ENCODE measurements around the gene MDN1.

The MDN1 gene

DNA sequence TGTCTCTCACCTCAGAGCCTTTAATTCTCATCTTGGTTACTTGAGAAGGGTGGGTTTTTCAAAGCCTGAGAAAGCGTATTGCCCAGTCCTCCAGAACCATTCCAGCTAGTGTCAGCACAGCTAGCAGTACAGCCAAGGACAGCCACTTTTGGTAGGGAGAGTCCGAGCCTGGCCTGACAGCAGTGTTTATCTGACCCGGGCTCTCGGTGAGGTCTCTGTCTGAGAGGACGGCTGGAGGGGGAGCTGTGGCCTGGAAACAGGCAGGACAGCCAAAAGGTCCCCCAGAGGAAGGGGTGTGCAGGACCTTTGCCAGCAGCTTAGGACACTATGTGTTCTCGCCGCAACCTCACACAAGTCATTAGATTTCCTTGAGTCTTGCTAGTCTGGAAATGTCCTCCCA, 219.9 kb downstream of the MDN1 start:
- DNase-seq (ENCODE audit: low read depth), result no peak

GRCh38 chr6:89597988-89598387, 221.6 kb downstream of the MDN1 start:
- DNase-seq (ENCODE audit: low read depth), result peak; percentile 37

DNA sequence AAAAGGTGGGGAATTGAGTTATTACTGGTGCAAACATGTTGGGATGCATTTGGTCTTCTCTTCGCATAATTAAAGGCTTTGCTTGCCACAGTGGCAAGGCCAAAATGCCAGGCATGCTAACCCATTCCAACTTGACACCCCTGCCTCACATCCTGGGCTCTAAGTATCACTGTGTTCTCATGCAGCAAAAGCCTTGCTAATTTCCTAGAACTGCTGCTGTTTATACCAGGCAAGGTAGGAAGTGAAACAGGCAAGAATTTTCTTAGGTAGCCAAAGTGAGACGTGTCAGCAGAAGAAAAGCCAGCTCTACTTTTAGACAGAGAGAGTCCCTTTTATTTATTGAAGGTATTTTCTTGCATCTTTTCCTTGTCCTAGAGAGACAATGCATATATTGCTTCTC, 222.2 kb downstream of the MDN1 start:
- DNase-seq (ENCODE audit: low read depth), result no peak

- no peak for DNase-seq (ENCODE audit: low read depth)
These were observed 223.1 kb downstream of the MDN1 start for GRCh38 chr6:89596484-89596883.

- no peak for DNase-seq (ENCODE audit: low read depth)
These were observed 223.5 kb downstream of the MDN1 start for GRCh38 chr6:89596056-89596455.
